Liver (tissue), 9 donors: ENCODE results near the gene DSCAML1. TPM values are rescaled to one million over a fixed set of nuclear protein-coding genes. Genes with fewer than 3 reads are reported as not detected.

Experiments used
- DNase-seq: peaks from one replicate; pipeline ENCODE4 v3.0.0-alpha.2; 2017; ENCODE audit warnings: low spot score
- H3K27ac ChIP-seq, 2 donors: one replicate each; pipeline ENCODE4 v1.7.0; 2013; ENCODE audit warnings: inconsistent platforms in 2 of 2, low read length in 2 of 2, control low read depth in 1 of 2, low read depth in 1 of 2, mild to moderate bottlenecking in 1 of 2
- H3K27me3 ChIP-seq, 4 donors: one replicate each; pipeline versions ENCODE4 v1.6.1 to v1.7.0; 2013; ENCODE audit warnings: low read length in 3 of 4, inconsistent platforms in 1 of 4, mild to moderate bottlenecking in 1 of 4, moderate library complexity in 1 of 4; ENCODE audit not compliant: control insufficient read depth in 4 of 4, insufficient read depth in 4 of 4
- H3K36me3 ChIP-seq, 4 donors: one replicate each; pipeline versions ENCODE4 v1.6.1 to v1.7.0; 2013; ENCODE audit warnings: low read length in 3 of 4, mild to moderate bottlenecking in 3 of 4, low read depth in 1 of 4, moderate library complexity in 1 of 4; ENCODE audit not compliant: control insufficient read depth in 4 of 4, insufficient read depth in 3 of 4
- H3K4me1 ChIP-seq, 4 donors: one replicate each; pipeline versions ENCODE4 v1.6.1 to v1.7.0; 2013; ENCODE audit warnings: low read length in 3 of 4, mild to moderate bottlenecking in 3 of 4, moderate library complexity in 1 of 4; ENCODE audit not compliant: control insufficient read depth in 4 of 4, insufficient read depth in 4 of 4
- H3K4me3 ChIP-seq, 3 donors: one replicate each; pipeline versions ENCODE4 v1.6.1 to v1.7.0; 2013; ENCODE audit warnings: low read length in 3 of 3, control low read depth in 1 of 3, low read depth in 1 of 3, mild to moderate bottlenecking in 1 of 3
- H3K9ac ChIP-seq, 2 donors: one replicate each; pipeline ENCODE4 v1.7.0; 2013; ENCODE audit warnings: low read length in 2 of 2, mild to moderate bottlenecking in 2 of 2, moderate library complexity in 2 of 2, control low read depth in 1 of 2, low read depth in 1 of 2
- H3K9me3 ChIP-seq, 4 donors: one replicate each; pipeline versions ENCODE4 v1.6.1 to v1.7.0; 2013; ENCODE audit warnings: low read length in 3 of 4; ENCODE audit not compliant: control insufficient read depth in 4 of 4
- EGR1 ChIP-seq, 2 donors: IDR thresholded peaks; 2 replicates each; pipeline ENCODE4 v1.6.1; 2016 to 2018; ENCODE audit warnings: antibody characterized with exemption in 2 of 2, low read depth in 2 of 2
- FOXA1 ChIP-seq: IDR thresholded peaks from 2 replicates; pipeline ENCODE4 v1.6.1; 2016; ENCODE audit warnings: antibody characterized with exemption
- FOXA2 ChIP-seq: IDR thresholded peaks from 2 replicates; pipeline ENCODE4 v1.6.1; 2016; ENCODE audit warnings: antibody characterized with exemption
- GABPA ChIP-seq, 2 donors: IDR thresholded peaks in 1 of 2; conservative IDR thresholded peaks in 1 of 2; 2 replicates each; pipeline ENCODE4 v1.6.1; 2016; ENCODE audit warnings: antibody characterized with exemption in 2 of 2, mild to moderate bottlenecking in 1 of 2, moderate library complexity in 1 of 2
- HNF4A ChIP-seq, 2 donors: conservative IDR thresholded peaks; 2 replicates each; pipeline ENCODE4 v1.6.1; 2016; ENCODE audit warnings: antibody characterized with exemption in 2 of 2, mild to moderate bottlenecking in 2 of 2
- HNF4G ChIP-seq: IDR thresholded peaks from 2 replicates; pipeline ENCODE4 v1.6.1; 2016; ENCODE audit warnings: antibody characterized with exemption
- JUND ChIP-seq, 2 donors: IDR thresholded peaks; 2 replicates each; pipeline ENCODE4 v1.6.1; 2016; ENCODE audit warnings: antibody characterized with exemption in 2 of 2
- NR2F2 ChIP-seq: IDR thresholded peaks from 2 replicates; pipeline ENCODE4 v1.6.1; 2016; ENCODE audit warnings: antibody characterized with exemption
- RAD21 ChIP-seq, 2 donors: IDR thresholded peaks; 2 replicates each; pipeline ENCODE4 v1.6.1; 2016; ENCODE audit warnings: antibody characterized with exemption in 2 of 2, mild to moderate bottlenecking in 2 of 2
- RXRA ChIP-seq, 2 donors: IDR thresholded peaks; 2 replicates each; pipeline ENCODE4 v1.6.1; 2017 to 2018; ENCODE audit warnings: antibody characterized with exemption in 2 of 2, mild to moderate bottlenecking in 1 of 2
- SP1 ChIP-seq: IDR thresholded peaks from 2 replicates; pipeline ENCODE4 v1.6.1; 2018; ENCODE audit warnings: antibody characterized with exemption, mild to moderate bottlenecking
- TAF1 ChIP-seq: conservative IDR thresholded peaks from 2 replicates; pipeline ENCODE4 v1.6.1; 2016; ENCODE audit warnings: antibody characterized with exemption, mild to moderate bottlenecking
- YY1 ChIP-seq: IDR thresholded peaks from 2 replicates; pipeline ENCODE4 v1.6.1; 2016; ENCODE audit warnings: antibody characterized with exemption, mild to moderate bottlenecking
- WGBS: extraction: QIAGEN DNeasy Blood & Tissue Kit; methylation state at CpG from one replicate; pipeline ENCODE4 v1.1.7; 2013; 5-methylcytosine and 5-hydroxymethylcytosine counted together
- polyA plus RNA-seq, 2 donors: library from polyadenylated mRNA; stranded (reverse) in 1 of 2; unstranded in 1 of 2; fragments of 200-250 nt in 1 of 2; fragments of >200 nt in 1 of 2; fragmentation: Nextera tagmentation in 1 of 2; extraction: Ambion mirVana in 1 of 2; gene quantifications; one replicate each; pipeline versions ENCODE4 v1.2.1 to v1.2.3, GENCODE V29; 2013 to 2015
- total RNA-seq, 2 donors: library from RNA; depleted of rRNA; stranded (reverse); fragments of >200 nt; gene quantifications; one replicate each; pipeline ENCODE4 v1.2.3, GENCODE V29; 2014
- TF ChIP-seq, protein P1 (sequence below): fragments of 150-350 bp; IDR thresholded peaks from 2 replicates; pipeline ENCODE4 v1.5.1; 2017; ENCODE audit warnings: improper control_type of control experiment, low read depth, low read length; ENCODE audit not compliant: missing input control
- TF ChIP-seq, protein P2 (sequence below): IDR thresholded peaks from 2 replicates; pipeline ENCODE4 v1.6.1; 2016; ENCODE audit warnings: antibody characterized with exemption
- TF ChIP-seq, protein P3 (sequence below): IDR thresholded peaks from 2 replicates; pipeline ENCODE4 v1.6.1; 2016; ENCODE audit warnings: antibody characterized with exemption
- TF ChIP-seq, protein P4 (sequence below): IDR thresholded peaks from 2 replicates; pipeline ENCODE4 v1.6.1; 2016; ENCODE audit warnings: antibody characterized with exemption, mild to moderate bottlenecking
- TF ChIP-seq, protein P5 (sequence below): IDR thresholded peaks from 2 replicates; pipeline ENCODE4 v1.6.1; 2016; ENCODE audit warnings: antibody characterized with exemption
- donor health status: healthy.
- donor health status: healthy.
- donor health status: healthy.
- donor health status: healthy.
- donor health status: healthy.

Gene DSCAML1
- total and polyA plus RNA-seq, 4 donors: 0.07 to 0.42 (median 0.20) TPM

DNA sequence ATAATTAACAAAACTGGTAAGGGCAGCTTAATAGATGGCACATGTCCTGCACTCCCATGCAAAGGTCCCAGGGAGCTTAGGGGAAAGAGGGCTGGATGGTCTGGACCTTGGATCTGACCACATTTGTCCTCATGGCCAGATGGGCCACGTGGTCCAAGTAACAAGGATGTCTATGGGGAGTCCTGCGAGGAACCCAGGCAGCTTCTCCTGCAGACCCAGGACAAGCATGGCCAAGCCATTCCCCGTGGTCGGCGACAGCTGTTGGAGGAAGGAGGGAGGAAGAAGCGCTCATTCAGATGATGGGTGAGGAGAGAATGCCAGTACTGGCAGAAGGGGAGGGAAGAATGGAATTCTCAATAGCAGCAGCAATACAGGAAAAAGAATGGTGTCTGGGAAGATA, 109.2 kb downstream of the DSCAML1 start:
- DNase-seq: no peak
- no peak overlapping the region for H3K9ac ChIP-seq
- no peaks in the 10 kb centered on the region for H3K27me3 ChIP-seq
- H3K36me3 ChIP-seq: no peaks in the 10 kb centered on the region
- no peaks in the 10 kb centered on the region for H3K9me3 ChIP-seq
- no peak for TF ChIP-seq YY1
- TF ChIP-seq, protein P1, sequence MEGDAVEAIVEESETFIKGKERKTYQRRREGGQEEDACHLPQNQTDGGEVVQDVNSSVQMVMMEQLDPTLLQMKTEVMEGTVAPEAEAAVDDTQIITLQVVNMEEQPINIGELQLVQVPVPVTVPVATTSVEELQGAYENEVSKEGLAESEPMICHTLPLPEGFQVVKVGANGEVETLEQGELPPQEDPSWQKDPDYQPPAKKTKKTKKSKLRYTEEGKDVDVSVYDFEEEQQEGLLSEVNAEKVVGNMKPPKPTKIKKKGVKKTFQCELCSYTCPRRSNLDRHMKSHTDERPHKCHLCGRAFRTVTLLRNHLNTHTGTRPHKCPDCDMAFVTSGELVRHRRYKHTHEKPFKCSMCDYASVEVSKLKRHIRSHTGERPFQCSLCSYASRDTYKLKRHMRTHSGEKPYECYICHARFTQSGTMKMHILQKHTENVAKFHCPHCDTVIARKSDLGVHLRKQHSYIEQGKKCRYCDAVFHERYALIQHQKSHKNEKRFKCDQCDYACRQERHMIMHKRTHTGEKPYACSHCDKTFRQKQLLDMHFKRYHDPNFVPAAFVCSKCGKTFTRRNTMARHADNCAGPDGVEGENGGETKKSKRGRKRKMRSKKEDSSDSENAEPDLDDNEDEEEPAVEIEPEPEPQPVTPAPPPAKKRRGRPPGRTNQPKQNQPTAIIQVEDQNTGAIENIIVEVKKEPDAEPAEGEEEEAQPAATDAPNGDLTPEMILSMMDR: no peak
- no peak for TF ChIP-seq JUND (IDR thresholded peaks at IDR 0.05)
- no peak for TF ChIP-seq GABPA (IDR thresholded peaks at IDR 0.05 in 1 of 2, conservative IDR thresholded peaks at IDR 0.05 in 1 of 2)
- no peak for TF ChIP-seq TAF1
- TF ChIP-seq FOXA2: no peak
- TF ChIP-seq RXRA (IDR thresholded peaks at IDR 0.05): no peak
- no peak for TF ChIP-seq NR2F2
- TF ChIP-seq, protein P2, sequence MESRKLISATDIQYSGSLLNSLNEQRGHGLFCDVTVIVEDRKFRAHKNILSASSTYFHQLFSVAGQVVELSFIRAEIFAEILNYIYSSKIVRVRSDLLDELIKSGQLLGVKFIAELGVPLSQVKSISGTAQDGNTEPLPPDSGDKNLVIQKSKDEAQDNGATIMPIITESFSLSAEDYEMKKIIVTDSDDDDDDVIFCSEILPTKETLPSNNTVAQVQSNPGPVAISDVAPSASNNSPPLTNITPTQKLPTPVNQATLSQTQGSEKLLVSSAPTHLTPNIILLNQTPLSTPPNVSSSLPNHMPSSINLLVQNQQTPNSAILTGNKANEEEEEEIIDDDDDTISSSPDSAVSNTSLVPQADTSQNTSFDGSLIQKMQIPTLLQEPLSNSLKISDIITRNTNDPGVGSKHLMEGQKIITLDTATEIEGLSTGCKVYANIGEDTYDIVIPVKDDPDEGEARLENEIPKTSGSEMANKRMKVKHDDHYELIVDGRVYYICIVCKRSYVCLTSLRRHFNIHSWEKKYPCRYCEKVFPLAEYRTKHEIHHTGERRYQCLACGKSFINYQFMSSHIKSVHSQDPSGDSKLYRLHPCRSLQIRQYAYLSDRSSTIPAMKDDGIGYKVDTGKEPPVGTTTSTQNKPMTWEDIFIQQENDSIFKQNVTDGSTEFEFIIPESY: no peak
- TF ChIP-seq HNF4G: no peak
- no peak for TF ChIP-seq RAD21 (IDR thresholded peaks at IDR 0.05)
- TF ChIP-seq, protein P3, sequence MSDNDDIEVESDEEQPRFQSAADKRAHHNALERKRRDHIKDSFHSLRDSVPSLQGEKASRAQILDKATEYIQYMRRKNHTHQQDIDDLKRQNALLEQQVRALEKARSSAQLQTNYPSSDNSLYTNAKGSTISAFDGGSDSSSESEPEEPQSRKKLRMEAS: no peak
- TF ChIP-seq, protein P4, sequence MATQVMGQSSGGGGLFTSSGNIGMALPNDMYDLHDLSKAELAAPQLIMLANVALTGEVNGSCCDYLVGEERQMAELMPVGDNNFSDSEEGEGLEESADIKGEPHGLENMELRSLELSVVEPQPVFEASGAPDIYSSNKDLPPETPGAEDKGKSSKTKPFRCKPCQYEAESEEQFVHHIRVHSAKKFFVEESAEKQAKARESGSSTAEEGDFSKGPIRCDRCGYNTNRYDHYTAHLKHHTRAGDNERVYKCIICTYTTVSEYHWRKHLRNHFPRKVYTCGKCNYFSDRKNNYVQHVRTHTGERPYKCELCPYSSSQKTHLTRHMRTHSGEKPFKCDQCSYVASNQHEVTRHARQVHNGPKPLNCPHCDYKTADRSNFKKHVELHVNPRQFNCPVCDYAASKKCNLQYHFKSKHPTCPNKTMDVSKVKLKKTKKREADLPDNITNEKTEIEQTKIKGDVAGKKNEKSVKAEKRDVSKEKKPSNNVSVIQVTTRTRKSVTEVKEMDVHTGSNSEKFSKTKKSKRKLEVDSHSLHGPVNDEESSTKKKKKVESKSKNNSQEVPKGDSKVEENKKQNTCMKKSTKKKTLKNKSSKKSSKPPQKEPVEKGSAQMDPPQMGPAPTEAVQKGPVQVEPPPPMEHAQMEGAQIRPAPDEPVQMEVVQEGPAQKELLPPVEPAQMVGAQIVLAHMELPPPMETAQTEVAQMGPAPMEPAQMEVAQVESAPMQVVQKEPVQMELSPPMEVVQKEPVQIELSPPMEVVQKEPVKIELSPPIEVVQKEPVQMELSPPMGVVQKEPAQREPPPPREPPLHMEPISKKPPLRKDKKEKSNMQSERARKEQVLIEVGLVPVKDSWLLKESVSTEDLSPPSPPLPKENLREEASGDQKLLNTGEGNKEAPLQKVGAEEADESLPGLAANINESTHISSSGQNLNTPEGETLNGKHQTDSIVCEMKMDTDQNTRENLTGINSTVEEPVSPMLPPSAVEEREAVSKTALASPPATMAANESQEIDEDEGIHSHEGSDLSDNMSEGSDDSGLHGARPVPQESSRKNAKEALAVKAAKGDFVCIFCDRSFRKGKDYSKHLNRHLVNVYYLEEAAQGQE: no peak
- no peak for TF ChIP-seq HNF4A (conservative IDR thresholded peaks at IDR 0.05)
- TF ChIP-seq SP1: no peak
- TF ChIP-seq EGR1 (IDR thresholded peaks at IDR 0.05; ENCODE audit: low read depth in 2 of 2): no peak
- TF ChIP-seq, protein P5, sequence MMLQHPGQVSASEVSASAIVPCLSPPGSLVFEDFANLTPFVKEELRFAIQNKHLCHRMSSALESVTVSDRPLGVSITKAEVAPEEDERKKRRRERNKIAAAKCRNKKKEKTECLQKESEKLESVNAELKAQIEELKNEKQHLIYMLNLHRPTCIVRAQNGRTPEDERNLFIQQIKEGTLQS: no peak
- TF ChIP-seq FOXA1: no peak
- H3K4me3 ChIP-seq: no peak overlapping the region
- WGBS: 93% methylated on average over 6 of the region's 6 CpGs
- H3K4me1 ChIP-seq: no peaks in the 10 kb centered on the region
- no peak overlapping the region for H3K27ac ChIP-seq

DNA sequence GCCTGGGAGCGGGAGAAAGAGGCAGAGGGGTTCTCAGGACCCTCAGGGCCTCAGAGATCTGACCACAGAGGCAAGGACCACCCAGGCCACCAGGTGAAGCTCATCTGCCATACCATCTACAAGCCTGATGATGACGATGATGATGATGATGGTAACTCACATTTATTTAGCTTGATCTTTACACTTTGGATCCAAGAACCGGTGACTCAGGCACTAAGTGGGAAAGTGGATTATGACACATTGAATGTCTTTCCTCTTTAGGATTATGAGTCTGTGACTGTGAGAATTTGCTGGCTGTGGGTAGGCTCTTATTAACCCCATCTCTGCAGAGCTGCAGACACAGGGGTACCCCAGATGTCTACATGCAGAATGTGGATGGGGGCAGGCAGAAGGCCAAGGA, 110.3 kb downstream of the DSCAML1 start:
- no peaks in the 10 kb centered on the region for H3K9me3 ChIP-seq
- no peak overlapping the region for H3K9ac ChIP-seq
- H3K4me3 ChIP-seq: no peak overlapping the region
- H3K4me1 ChIP-seq: no peaks in the 10 kb centered on the region
- TF ChIP-seq SP1: no peak
- no peak for TF ChIP-seq RXRA (IDR thresholded peaks at IDR 0.05)
- 94% methylated on average over 3 of the region's 3 CpGs for WGBS
- H3K36me3 ChIP-seq: no peaks in the 10 kb centered on the region
- H3K27me3 ChIP-seq: no peaks in the 10 kb centered on the region
- H3K27ac ChIP-seq: no peak overlapping the region
- DNase-seq: no peak
